ENCODE results near the gene KRABD2.
A peak's percentile ranks its signal among the peaks of the same experiment; 100 is the strongest.
"Not testable (repeated sequence)": the region's sequence is repeated elsewhere in the genome, so short reads cannot be mapped to it uniquely, and the experiment has no call there.

Gene KRABD2

GRCh38 chr17:8384801-8385378 is 8.4 kb upstream of the KRABD2 start:
- no peak for DNase-seq (ENCODE audit: low spot score, unreplicated experiment)
- Mint-ChIP-seq H3K9me3 (ENCODE audit: low read depth) (no peaks in the 10 kb centered on the region), H3K27me3 (no peaks in the 10 kb centered on the region), H3K4me3 (ENCODE audit: low read depth) (peak overlapping the region; percentile 100), H3K36me3 (ENCODE audit: insufficient read depth) (peaks cover 16% of the 10 kb centered on the region), H3K27ac (peak overlapping the region; percentile 92), H3K4me1 (ENCODE audit: low read depth) (peaks cover 20% of the 10 kb centered on the region)
- TF ChIP-seq CTCF (IDR thresholded peaks at IDR 0.05; ENCODE audit: unreplicated experiment) = no peak

- H3K9me3 Mint-ChIP-seq (ENCODE audit: low read depth) = no peaks in the 10 kb centered on the region
- peaks cover 22% of the 10 kb centered on the region for H3K4me1 Mint-ChIP-seq (ENCODE audit: low read depth)
- peak within 1 kb of the TSS; percentile 100 for H3K4me3 Mint-ChIP-seq (ENCODE audit: low read depth)
- H3K27ac Mint-ChIP-seq = peak within 1 kb of the TSS; percentile 99
- H3K36me3 Mint-ChIP-seq (ENCODE audit: insufficient read depth) = peaks cover 24% of the 10 kb centered on the region
- DNase-seq (ENCODE audit: low spot score, unreplicated experiment) = peak; percentile 91
- no peaks in the 10 kb centered on the region for H3K27me3 Mint-ChIP-seq
- TF ChIP-seq CTCF (IDR thresholded peaks at IDR 0.05; ENCODE audit: unreplicated experiment) = no peak
Measured at GRCh38 chr17:8383143-8383822, 6.8 kb upstream of the KRABD2 start, which contains the start of gene RPL26. Gene RPL26, minus strand, starts transcription at chr17:8383193. Its CDS starts 883 bp downstream, at chr17:8382310.

- no peak for TF ChIP-seq CTCF (IDR thresholded peaks at IDR 0.05; ENCODE audit: unreplicated experiment)
- Mint-ChIP-seq H3K27me3 (no peaks in the 10 kb centered on the region), H3K9me3 (ENCODE audit: low read depth) (no peaks in the 10 kb centered on the region)
Measured at GRCh38 chr17:8382880-8383142, 6.3 kb upstream of the KRABD2 start.

GRCh38 chr17:8382052-8382879 is 5.8 kb upstream of the KRABD2 start:
- Mint-ChIP-seq H3K9me3 (ENCODE audit: low read depth) (no peaks in the 10 kb centered on the region), H3K4me1 (ENCODE audit: low read depth) (peaks cover 22% of the 10 kb centered on the region), H3K4me3 (ENCODE audit: low read depth) (peak overlapping the region; percentile 100), H3K27ac (peak overlapping the region; percentile 99), H3K27me3 (no peaks in the 10 kb centered on the region), H3K36me3 (ENCODE audit: insufficient read depth) (peaks cover 32% of the 10 kb centered on the region)
- TF ChIP-seq CTCF (IDR thresholded peaks at IDR 0.05; ENCODE audit: unreplicated experiment) = no peak
- no peak for DNase-seq (ENCODE audit: low spot score, unreplicated experiment)

More at GRCh38 chr17:8382880-8383142, 6.3 kb upstream of the KRABD2 start:
- H3K4me1 Mint-ChIP-seq (ENCODE audit: low read depth) = peaks cover 22% of the 10 kb centered on the region
- peak overlapping the region; percentile 99 for H3K27ac Mint-ChIP-seq
- peak overlapping the region; percentile 100 for H3K4me3 Mint-ChIP-seq (ENCODE audit: low read depth)
- peaks cover 28% of the 10 kb centered on the region for H3K36me3 Mint-ChIP-seq (ENCODE audit: insufficient read depth)
- DNase-seq (ENCODE audit: low spot score, unreplicated experiment) = no peak

- no peak for DNase-seq (ENCODE audit: low spot score, unreplicated experiment)
- Mint-ChIP-seq H3K27ac (no peak overlapping the region), H3K4me1 (ENCODE audit: low read depth) (peaks cover 29% of the 10 kb centered on the region), H3K27me3 (no peaks in the 10 kb centered on the region), H3K36me3 (ENCODE audit: insufficient read depth) (peaks cover 36% of the 10 kb centered on the region), H3K4me3 (ENCODE audit: low read depth) (no peak overlapping the region), H3K9me3 (ENCODE audit: low read depth) (no peaks in the 10 kb centered on the region)
- no peak for TF ChIP-seq CTCF (IDR thresholded peaks at IDR 0.05; ENCODE audit: unreplicated experiment)
Measured at GRCh38 chr17:8380049-8380448, 3.5 kb upstream of the KRABD2 start.

GRCh38 chr17:8378117-8378516 is 1.6 kb upstream of the KRABD2 start:
- H3K9me3 Mint-ChIP-seq (ENCODE audit: low read depth); H3K27me3 Mint-ChIP-seq; H3K4me3 Mint-ChIP-seq (ENCODE audit: low read depth); DNase-seq (ENCODE audit: low spot score, unreplicated experiment): not testable (repeated sequence)
- H3K27ac Mint-ChIP-seq = peak overlapping the region; percentile 63
- H3K4me1 Mint-ChIP-seq (ENCODE audit: low read depth) = peaks cover 30% of the 10 kb centered on the region
- H3K36me3 Mint-ChIP-seq (ENCODE audit: insufficient read depth) = peaks cover 36% of the 10 kb centered on the region

Measured in progenitor cell of endocrine pancreas (in vitro differentiated cells).